HepG2 (cell line): Measurements from ENCODE around the gene C14orf119. TPM values are rescaled to one million over a fixed set of nuclear protein-coding genes. Genes with fewer than 3 reads are reported as not detected.

Experiments
- CHD4 ChIP-seq: fragments of 200-600 bp; sonication (generic); IDR thresholded peaks from 2 replicates; pipeline ENCODE4 v1.7.0; 2017; ENCODE audit warnings: mild to moderate bottlenecking, low read length, borderline replicate concordance
- KLF16 ChIP-seq, 2 experiments: sonication (generic) in 1 of 2; formaldehyde crosslinking in 1 of 2; IDR thresholded peaks; 2 replicates each; pipeline versions ENCODE4 v1.6.1 to v1.8.0; 2016 to 2023; ENCODE audit warnings: missing genetic modification reagents in 2 of 2, missing compliant biosample characterization in 1 of 2
- RAD51 ChIP-seq: fragments of 450-650 bp; IDR thresholded peaks from 2 replicates; pipeline ENCODE4 v1.6.1; 2016; ENCODE audit warnings: borderline replicate concordance
- SRSF1 ChIP-seq: fragments of 200-400 bp; formaldehyde crosslinking; optimal IDR thresholded peaks from 2 replicates; pipeline ENCODE3; 2017; ENCODE audit warnings: mild to moderate bottlenecking, low read depth, low read length, moderate library complexity
- TBX2 ChIP-seq: sonication (generic); formaldehyde crosslinking; IDR thresholded peaks from 2 replicates; pipeline ENCODE4 v1.5.0; 2020; ENCODE audit warnings: missing genetic modification reagents, mild to moderate bottlenecking, borderline replicate concordance
- TCF12 ChIP-seq, 2 experiments: fragments of 450-650 bp in 1 of 2; sonication (generic) in 1 of 2; formaldehyde crosslinking in 1 of 2; IDR thresholded peaks; 2 replicates each; pipeline versions ENCODE4 v1.6.1 to v1.8.0; 2017 to 2022; ENCODE audit warnings: antibody characterized with exemption in 1 of 2, mild to moderate bottlenecking in 1 of 2, missing genetic modification reagents in 1 of 2, moderate library complexity in 1 of 2
- TOPORS ChIP-seq: sonication (generic); formaldehyde crosslinking; IDR thresholded peaks from 2 replicates; pipeline ENCODE4 v1.8.0; 2023; ENCODE audit warnings: mild to moderate bottlenecking, missing genetic modification reagents
- U2AF1 ChIP-seq: fragments of 200-400 bp; formaldehyde crosslinking; optimal IDR thresholded peaks from 2 replicates; pipeline ENCODE3; 2017; ENCODE audit warnings: mild to moderate bottlenecking, low read depth, low read length
- ZBTB1 ChIP-seq: sonication (generic); formaldehyde crosslinking; IDR thresholded peaks from 2 replicates; pipeline ENCODE4 v1.4.0; 2020; ENCODE audit warnings: missing genetic modification reagents, borderline replicate concordance
- ZNF296 ChIP-seq: sonication (generic); formaldehyde crosslinking; conservative IDR thresholded peaks from 2 replicates; pipeline ENCODE4 v1.5.0; 2020; ENCODE audit warnings: mild to moderate bottlenecking, missing genetic modification reagents
- ZNF781 ChIP-seq: sonication (generic); formaldehyde crosslinking; IDR thresholded peaks from 2 replicates; pipeline ENCODE4 v1.5.1; 2020; ENCODE audit warnings: borderline replicate concordance, mild to moderate bottlenecking, missing genetic modification reagents; ENCODE audit errors: not compliant biosample characterization
- polyA plus RNA-seq, 8 experiments: library from polyadenylated mRNA; depleted of rRNA in 3 of 8; stranded (reverse) in 7 of 8; unstranded in 1 of 8; fragments of >200 nt; fragmentation: Illumina TruSeq in 4 of 8; extraction: Trizol in 4 of 8; gene quantifications; 2 replicates each; pipeline versions ENCODE4 v1.2.1 to v1.2.3, GENCODE V29; 2011 to 2016; ENCODE audit warnings: low read depth in 4 of 8, missing spikeins in 1 of 8, mixed read lengths in 1 of 8; ENCODE audit not compliant: insufficient read depth in 1 of 8
- total RNA-seq, 5 experiments: library from RNA; depleted of rRNA; stranded (reverse); fragments of >200 nt; fragmentation: Illumina TruSeq; extraction: Trizol; gene quantifications; 2 replicates each; pipeline ENCODE4 v1.2.3, GENCODE V29; 2016; ENCODE audit warnings: low read depth in 1 of 5
- TF ChIP-seq, protein P1 (sequence below): sonication (generic); formaldehyde crosslinking; IDR thresholded peaks from 2 replicates; pipeline ENCODE4 v1.4.0; 2020; ENCODE audit warnings: missing genetic modification reagents
- TF ChIP-seq, protein P2 (sequence below): sonication (generic); formaldehyde crosslinking; IDR thresholded peaks from 2 replicates; pipeline ENCODE4 v1.4.0; 2020; ENCODE audit warnings: mild to moderate bottlenecking, missing genetic modification reagents
- TF ChIP-seq, protein P3 (sequence below): sonication (generic); formaldehyde crosslinking; IDR thresholded peaks from 2 replicates; pipeline ENCODE4 v1.5.1; 2020; ENCODE audit warnings: mild to moderate bottlenecking, missing genetic modification reagents, moderate library complexity
- TF ChIP-seq, protein P4 (sequence below): fragments of 450-650 bp; IDR thresholded peaks from 2 replicates; pipeline ENCODE4 v1.6.1; 2016

C14orf119 gene
- total and polyA plus RNA-seq, 2 of the 13 experiments (the other 11 are each of a cell fraction or from before 2014, with no cell fraction given) = 117 to 206 TPM

DNA sequence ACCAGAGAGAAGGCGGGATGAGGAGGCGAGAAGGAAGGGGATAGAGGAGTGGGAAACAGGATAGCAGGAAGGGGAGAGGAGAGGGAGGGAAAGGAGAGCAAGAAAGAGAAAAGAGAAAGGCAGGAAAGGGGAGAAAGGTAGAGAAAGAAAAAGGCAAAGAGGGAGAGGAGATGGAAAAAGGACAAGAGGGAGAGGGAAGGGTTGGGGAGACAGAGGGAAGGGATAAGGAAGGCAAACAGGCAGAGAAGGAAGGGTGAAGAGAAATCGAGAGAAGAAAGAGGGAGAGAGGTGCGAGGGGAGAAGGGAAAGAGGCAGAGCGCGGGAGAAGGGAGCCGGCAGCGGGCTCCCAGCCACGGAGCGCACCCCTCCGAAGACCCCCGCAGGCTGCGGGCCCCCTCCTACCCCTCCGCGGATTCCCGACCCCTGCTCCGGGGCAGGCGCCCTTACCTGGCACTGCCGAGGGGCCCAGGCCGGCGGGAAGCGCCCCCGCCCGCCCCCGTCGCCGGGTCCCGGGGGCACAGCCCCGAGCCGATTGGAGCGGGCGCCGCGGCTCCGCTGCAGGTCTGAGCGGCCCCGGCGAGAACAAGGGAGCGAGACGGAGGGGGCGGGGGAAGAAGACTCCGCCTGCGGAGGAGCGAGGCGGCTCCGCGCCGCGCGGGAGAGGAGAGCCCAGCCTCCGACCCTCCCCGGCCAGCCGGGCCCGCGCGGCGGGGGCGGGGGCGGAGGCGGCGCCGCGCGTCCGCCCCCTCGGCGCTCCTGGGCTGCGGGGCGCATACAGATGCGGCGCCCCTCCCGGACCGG is 38.1 kb upstream of the C14orf119 start, which contains the start of gene CDH24 (continued):
- TF ChIP-seq RAD51 = peak; percentile 26; the same call in 1 of the 2 replicates
- TF ChIP-seq, protein P1, sequence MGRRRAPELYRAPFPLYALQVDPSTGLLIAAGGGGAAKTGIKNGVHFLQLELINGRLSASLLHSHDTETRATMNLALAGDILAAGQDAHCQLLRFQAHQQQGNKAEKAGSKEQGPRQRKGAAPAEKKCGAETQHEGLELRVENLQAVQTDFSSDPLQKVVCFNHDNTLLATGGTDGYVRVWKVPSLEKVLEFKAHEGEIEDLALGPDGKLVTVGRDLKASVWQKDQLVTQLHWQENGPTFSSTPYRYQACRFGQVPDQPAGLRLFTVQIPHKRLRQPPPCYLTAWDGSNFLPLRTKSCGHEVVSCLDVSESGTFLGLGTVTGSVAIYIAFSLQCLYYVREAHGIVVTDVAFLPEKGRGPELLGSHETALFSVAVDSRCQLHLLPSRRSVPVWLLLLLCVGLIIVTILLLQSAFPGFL (CRISPR knock-in tag) = 0 out of 2 replicates have a peak, but pooled peaks have one; percentile 77
- peak; percentile 4 for TF ChIP-seq U2AF1
- TF ChIP-seq, protein P2, sequence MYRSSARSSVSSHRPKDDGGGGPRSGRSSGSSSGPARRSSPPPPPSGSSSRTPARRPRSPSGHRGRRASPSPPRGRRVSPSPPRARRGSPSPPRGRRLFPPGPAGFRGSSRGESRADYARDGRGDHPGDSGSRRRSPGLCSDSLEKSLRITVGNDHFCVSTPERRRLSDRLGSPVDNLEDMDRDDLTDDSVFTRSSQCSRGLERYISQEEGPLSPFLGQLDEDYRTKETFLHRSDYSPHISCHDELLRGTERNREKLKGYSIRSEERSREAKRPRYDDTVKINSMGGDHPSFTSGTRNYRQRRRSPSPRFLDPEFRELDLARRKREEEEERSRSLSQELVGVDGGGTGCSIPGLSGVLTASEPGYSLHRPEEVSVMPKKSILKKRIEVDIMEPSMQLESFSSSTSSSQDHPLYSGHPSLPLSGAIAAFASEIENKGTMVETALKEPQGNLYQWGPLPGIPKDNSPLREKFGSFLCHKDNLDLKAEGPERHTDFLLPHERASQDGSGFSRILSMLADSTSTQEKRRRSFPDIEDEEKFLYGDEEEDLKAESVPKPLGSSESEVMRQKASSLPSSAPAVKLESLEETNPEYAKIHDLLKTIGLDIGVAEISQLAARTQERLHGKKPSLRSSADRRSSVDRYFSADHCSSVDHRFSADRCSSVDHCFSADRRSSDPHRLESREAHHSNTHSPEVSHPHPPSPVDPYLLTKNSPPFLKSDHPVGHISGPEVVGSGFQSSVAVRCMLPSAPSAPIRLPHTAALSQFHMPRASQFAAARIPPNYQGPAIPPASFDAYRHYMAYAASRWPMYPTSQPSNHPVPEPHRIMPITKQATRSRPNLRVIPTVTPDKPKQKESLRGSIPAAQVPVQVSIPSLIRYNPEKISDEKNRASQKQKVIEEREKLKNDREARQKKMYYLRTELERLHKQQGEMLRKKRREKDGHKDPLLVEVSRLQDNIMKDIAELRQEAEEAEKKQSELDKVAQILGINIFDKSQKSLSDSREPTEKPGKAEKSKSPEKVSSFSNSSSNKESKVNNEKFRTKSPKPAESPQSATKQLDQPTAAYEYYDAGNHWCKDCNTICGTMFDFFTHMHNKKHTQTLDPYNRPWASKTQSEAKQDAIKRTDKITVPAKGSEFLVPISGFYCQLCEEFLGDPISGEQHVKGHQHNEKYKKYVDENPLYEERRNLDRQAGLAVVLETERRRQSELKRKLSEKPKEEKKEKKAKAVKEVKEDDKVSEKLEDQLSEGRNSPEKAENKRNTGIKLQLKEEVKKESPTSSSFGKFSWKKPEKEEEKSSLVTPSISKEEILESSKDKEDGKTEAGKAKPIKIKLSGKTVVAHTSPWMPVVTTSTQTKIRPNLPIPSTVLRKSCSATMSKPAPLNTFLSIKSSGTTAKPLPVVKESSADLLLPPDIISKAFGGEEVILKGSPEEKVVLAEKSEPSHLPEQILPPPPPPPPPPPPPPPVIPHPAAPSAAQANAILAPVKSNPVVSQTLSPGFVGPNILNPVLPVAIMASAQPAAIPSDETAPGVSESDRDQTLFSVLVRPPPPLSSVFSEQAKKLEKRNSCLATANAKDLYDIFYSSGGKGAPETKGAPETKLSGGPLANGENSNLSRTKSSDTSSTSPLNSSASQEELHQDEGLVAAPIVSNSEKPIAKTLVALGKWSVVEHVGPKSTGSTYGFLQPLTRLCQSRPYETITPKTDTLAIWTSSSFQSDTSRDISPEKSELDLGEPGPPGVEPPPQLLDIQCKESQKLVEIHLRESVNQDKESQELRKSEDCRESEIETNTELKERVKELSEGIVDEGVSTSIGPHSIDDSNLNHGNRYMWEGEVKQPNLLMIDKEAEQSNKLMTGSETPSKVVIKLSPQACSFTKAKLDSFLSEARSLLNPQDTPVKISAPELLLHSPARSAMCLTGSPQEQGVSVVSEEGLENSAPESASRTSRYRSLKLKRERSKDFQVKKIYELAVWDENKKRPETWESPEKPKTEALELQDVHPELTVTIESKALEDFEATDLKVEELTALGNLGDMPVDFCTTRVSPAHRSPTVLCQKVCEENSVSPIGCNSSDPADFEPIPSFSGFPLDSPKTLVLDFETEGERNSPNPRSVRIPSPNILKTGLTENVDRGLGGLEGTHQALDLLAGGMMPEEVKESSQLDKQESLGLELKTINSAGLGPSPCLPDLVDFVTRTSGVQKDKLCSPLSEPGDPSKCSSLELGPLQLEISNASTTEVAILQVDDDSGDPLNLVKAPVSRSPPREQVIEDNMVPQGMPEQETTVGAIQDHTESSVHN (CRISPR knock-in tag) = no peak
- no peak for TF ChIP-seq TCF12 (IDR thresholded peaks at IDR 0.05)
- peak; percentile 5; the same call in 1 of the 2 replicates for TF ChIP-seq TCF12 (CRISPR knock-in tag; IDR thresholded peaks at IDR 0.05)
- no peak for TF ChIP-seq TOPORS (CRISPR knock-in tag)
- peak in 1 of 2 experiments; percentile 12; a peak in 1 of 4 replicates for TF ChIP-seq KLF16 (CRISPR knock-in tag; IDR thresholded peaks at IDR 0.05)
- no peak for TF ChIP-seq ZNF781 (CRISPR knock-in tag)
- 0 out of 2 replicates have a peak, but pooled peaks have one; percentile 65 for TF ChIP-seq ZNF296 (CRISPR knock-in tag)
- TF ChIP-seq TBX2 (CRISPR knock-in tag) = 0 out of 2 replicates have a peak, but pooled peaks have one; percentile 12
- TF ChIP-seq, protein P3, sequence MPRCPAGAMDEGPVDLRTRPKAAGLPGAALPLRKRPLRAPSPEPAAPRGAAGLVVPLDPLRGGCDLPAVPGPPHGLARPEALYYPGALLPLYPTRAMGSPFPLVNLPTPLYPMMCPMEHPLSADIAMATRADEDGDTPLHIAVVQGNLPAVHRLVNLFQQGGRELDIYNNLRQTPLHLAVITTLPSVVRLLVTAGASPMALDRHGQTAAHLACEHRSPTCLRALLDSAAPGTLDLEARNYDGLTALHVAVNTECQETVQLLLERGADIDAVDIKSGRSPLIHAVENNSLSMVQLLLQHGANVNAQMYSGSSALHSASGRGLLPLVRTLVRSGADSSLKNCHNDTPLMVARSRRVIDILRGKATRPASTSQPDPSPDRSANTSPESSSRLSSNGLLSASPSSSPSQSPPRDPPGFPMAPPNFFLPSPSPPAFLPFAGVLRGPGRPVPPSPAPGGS = peak; percentile 23; the same call in 1 of the 2 replicates
- no peak for TF ChIP-seq SRSF1
- TF ChIP-seq, protein P4, sequence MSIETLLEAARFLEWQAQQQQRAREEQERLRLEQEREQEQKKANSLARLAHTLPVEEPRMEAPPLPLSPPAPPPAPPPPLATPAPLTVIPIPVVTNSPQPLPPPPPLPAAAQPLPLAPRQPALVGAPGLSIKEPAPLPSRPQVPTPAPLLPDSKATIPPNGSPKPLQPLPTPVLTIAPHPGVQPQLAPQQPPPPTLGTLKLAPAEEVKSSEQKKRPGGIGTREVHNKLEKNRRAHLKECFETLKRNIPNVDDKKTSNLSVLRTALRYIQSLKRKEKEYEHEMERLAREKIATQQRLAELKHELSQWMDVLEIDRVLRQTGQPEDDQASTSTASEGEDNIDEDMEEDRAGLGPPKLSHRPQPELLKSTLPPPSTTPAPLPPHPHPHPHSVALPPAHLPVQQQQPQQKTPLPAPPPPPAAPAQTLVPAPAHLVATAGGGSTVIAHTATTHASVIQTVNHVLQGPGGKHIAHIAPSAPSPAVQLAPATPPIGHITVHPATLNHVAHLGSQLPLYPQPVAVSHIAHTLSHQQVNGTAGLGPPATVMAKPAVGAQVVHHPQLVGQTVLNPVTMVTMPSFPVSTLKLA = 0 out of 2 replicates have a peak, but pooled peaks have one; percentile 26
- TF ChIP-seq CHD4 = no peak
- TF ChIP-seq ZBTB1 = no peak
